OCI-LY7 (cell line): ENCODE results near the gene HK3.

ENCODE experiments used
- CTCF ChIP-seq: fragments of 200-600 bp; sonication (generic); conservative IDR thresholded peaks from 2 replicates; pipeline ENCODE4 v1.5.1; 2014; ENCODE audit warnings: mild to moderate bottlenecking, antibody characterized with exemption, low read length, moderate library complexity, mixed read lengths
- EZH2phosphoT487 ChIP-seq: fragments of 200-600 bp; sonication (generic); IDR thresholded peaks from 2 replicates; pipeline ENCODE4 v1.6.1; 2018; ENCODE audit warnings: low read depth, borderline replicate concordance, mild to moderate bottlenecking, mixed run types, antibody characterized with exemption, low read length, moderate library complexity, mixed read lengths

DNA sequence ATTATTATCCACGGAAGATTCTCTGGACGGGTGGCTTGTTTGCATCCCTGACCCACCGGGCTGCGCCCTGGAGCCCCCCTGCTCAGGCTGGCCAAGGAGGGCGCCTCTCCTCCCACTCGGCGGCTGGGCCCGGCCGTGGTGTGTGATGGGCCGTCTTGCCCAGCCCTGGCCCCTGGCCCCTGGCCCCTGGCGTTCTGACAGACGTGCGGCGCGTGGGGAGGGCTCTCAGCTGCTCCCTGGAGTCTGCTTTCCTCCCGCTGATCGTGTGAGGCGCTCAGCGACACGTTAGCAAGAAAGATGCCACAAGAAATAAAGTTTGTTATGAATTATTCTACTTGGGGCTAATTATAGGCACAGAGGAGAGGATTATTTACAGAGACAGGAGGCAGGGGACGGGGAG, 55.5 kb downstream of the HK3 start:
- TF ChIP-seq CTCF (no peak), EZH2phosphoT487 (no peak)
